Lower leg skin (tissue), 3 donors: ENCODE data around the gene VRK1.

Experiments
- POLR2A ChIP-seq, 2 donors: fragments of 450-650 bp; IDR thresholded peaks; one replicate each; pipeline ENCODE4 v1.6.1; 2016 to 2017; ENCODE audit warnings: antibody characterized with exemption in 2 of 2, mild to moderate bottlenecking in 1 of 2, moderate library complexity in 1 of 2
- TF ChIP-seq, protein P1 (sequence below), 3 donors: fragments of 450-650 bp; IDR thresholded peaks; one replicate each; pipeline ENCODE4 v1.5.1; 2016; ENCODE audit warnings: antibody characterized with exemption in 3 of 3, mild to moderate bottlenecking in 3 of 3, moderate library complexity in 2 of 3

DNA sequence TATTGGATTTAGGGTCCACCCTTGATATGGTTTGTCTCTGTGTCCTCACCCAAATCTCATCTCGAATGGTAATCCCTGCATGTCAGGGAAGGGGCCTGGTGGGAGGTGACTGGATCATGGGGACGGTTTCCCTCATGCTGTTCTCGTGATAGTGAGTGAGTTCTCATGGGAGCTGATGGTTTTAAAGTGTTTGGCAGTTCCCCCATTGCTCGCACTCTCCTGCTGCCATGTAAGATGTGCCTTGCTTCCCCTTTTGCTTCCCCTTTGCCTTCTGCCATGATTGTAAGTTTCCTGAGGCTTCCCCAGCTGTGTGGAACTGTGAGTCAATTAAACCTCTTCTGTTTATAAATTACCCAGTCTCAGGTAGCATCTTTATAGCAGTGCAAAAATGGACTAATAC is 118.3 kb downstream of the VRK1 start:
- TF ChIP-seq POLR2A (IDR thresholded peaks at IDR 0.05) = no peak
- TF ChIP-seq, protein P1, sequence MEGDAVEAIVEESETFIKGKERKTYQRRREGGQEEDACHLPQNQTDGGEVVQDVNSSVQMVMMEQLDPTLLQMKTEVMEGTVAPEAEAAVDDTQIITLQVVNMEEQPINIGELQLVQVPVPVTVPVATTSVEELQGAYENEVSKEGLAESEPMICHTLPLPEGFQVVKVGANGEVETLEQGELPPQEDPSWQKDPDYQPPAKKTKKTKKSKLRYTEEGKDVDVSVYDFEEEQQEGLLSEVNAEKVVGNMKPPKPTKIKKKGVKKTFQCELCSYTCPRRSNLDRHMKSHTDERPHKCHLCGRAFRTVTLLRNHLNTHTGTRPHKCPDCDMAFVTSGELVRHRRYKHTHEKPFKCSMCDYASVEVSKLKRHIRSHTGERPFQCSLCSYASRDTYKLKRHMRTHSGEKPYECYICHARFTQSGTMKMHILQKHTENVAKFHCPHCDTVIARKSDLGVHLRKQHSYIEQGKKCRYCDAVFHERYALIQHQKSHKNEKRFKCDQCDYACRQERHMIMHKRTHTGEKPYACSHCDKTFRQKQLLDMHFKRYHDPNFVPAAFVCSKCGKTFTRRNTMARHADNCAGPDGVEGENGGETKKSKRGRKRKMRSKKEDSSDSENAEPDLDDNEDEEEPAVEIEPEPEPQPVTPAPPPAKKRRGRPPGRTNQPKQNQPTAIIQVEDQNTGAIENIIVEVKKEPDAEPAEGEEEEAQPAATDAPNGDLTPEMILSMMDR (IDR thresholded peaks at IDR 0.05) = no peak
